Muscle layer of duodenum (tissue), 2 donors: ENCODE data around the gene ANKH.

Source experiments
- H3K27ac ChIP-seq: one replicate; pipeline ENCODE4 v1.7.0; 2013; ENCODE audit warnings: mild to moderate bottlenecking, low read length
- H3K27me3 ChIP-seq: one replicate; pipeline ENCODE4 v1.7.0; 2013; ENCODE audit warnings: low read depth, mild to moderate bottlenecking, control low read depth, low read length
- H3K36me3 ChIP-seq, 2 donors: one replicate each; pipeline ENCODE4 v1.7.0; 2013; ENCODE audit warnings: low read length in 2 of 2, control low read depth in 1 of 2, mild to moderate bottlenecking in 1 of 2; ENCODE audit not compliant: insufficient read depth in 2 of 2, control insufficient read depth in 1 of 2
- H3K4me1 ChIP-seq, 2 donors: one replicate each; pipeline ENCODE4 v1.7.0; 2013; ENCODE audit warnings: low read length in 2 of 2, mild to moderate bottlenecking in 2 of 2, control low read depth in 1 of 2, moderate library complexity in 1 of 2; ENCODE audit not compliant: insufficient read depth in 2 of 2, control insufficient read depth in 1 of 2
- H3K4me3 ChIP-seq, 2 donors: one replicate each; pipeline ENCODE4 v1.7.0; 2013; ENCODE audit warnings: low read length in 2 of 2, low read depth in 1 of 2, mild to moderate bottlenecking in 1 of 2
- H3K9me3 ChIP-seq, 2 donors: one replicate each; pipeline ENCODE4 v1.7.0; 2013; ENCODE audit warnings: low read length in 2 of 2, control low read depth in 1 of 2, mild to moderate bottlenecking in 1 of 2; ENCODE audit not compliant: control insufficient read depth in 1 of 2
- donor health status: healthy.

The ANKH gene

GRCh38 chr5:14741131-14741530 is 130.4 kb downstream of the ANKH start:
- no peaks in the 10 kb centered on the region for H3K9me3 ChIP-seq
- no peak overlapping the region for H3K4me3 ChIP-seq
- no peak overlapping the region for H3K27ac ChIP-seq
- H3K27me3 ChIP-seq = no peaks in the 10 kb centered on the region
- H3K4me1 ChIP-seq = no peaks in the 10 kb centered on the region
- peaks cover 18 to 41% of the 10 kb centered on the region in 2 donors for H3K36me3 ChIP-seq

GRCh38 chr5:14739981-14740380 is 131.6 kb downstream of the ANKH start:
- Histone ChIP-seq H3K27me3 (no peaks in the 10 kb centered on the region), H3K9me3 (no peaks in the 10 kb centered on the region), H3K36me3 (peaks cover 9 to 41% of the 10 kb centered on the region in 2 donors), H3K4me3 (no peak overlapping the region), H3K4me1 (no peaks in the 10 kb centered on the region), H3K27ac (no peak overlapping the region)

GRCh38 chr5:14739538-14739937 is 132.0 kb downstream of the ANKH start:
- Histone ChIP-seq H3K27me3 (no peaks in the 10 kb centered on the region), H3K27ac (no peak overlapping the region), H3K9me3 (no peaks in the 10 kb centered on the region), H3K36me3 (peaks cover 11 to 38% of the 10 kb centered on the region in 2 donors), H3K4me1 (no peaks in the 10 kb centered on the region), H3K4me3 (no peak overlapping the region)

DNA sequence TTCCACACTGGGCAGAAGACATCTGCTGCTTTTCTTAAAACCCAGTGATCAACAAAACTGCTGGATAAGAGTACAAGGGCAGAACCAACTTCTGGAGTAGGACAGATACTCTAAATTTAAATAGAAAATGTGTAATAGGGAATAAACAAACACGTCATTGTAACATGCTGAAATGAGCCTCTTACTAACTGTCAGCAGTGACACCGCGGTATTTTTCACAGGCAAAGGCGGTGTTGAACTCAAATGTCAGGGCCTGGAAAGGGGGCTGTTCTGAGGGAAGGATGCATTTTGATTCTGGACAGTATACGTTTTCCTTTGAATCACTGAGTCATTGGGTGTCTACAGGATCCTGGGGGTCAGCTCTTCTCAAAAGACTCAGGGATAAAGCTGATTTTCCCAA is 133.5 kb downstream of the ANKH start:
- H3K36me3 ChIP-seq = peaks cover 13 to 32% of the 10 kb centered on the region in 2 donors
- H3K9me3 ChIP-seq = no peaks in the 10 kb centered on the region
- H3K27ac ChIP-seq = no peak overlapping the region
- H3K4me3 ChIP-seq = no peak overlapping the region
- H3K4me1 ChIP-seq = no peaks in the 10 kb centered on the region
- no peaks in the 10 kb centered on the region for H3K27me3 ChIP-seq

GRCh38 chr5:14737291-14737690 is 134.3 kb downstream of the ANKH start:
- no peak overlapping the region for H3K27ac ChIP-seq
- H3K36me3 ChIP-seq = peaks cover 13 to 36% of the 10 kb centered on the region in 2 donors

GRCh38 chr5:14735944-14736343 is 135.6 kb downstream of the ANKH start:
- H3K4me1 ChIP-seq = no peaks in the 10 kb centered on the region
- no peak overlapping the region for H3K27ac ChIP-seq
- H3K9me3 ChIP-seq = no peaks in the 10 kb centered on the region
- no peaks in the 10 kb centered on the region for H3K27me3 ChIP-seq
- peaks cover 3 to 36% of the 10 kb centered on the region in 2 donors for H3K36me3 ChIP-seq
- H3K4me3 ChIP-seq = no peak overlapping the region

More at GRCh38 chr5:14737291-14737690, 134.3 kb downstream of the ANKH start:
- H3K9me3 ChIP-seq = no peaks in the 10 kb centered on the region
- H3K4me1 ChIP-seq = no peaks in the 10 kb centered on the region
- H3K27me3 ChIP-seq = no peaks in the 10 kb centered on the region
- H3K4me3 ChIP-seq = no peak overlapping the region

DNA sequence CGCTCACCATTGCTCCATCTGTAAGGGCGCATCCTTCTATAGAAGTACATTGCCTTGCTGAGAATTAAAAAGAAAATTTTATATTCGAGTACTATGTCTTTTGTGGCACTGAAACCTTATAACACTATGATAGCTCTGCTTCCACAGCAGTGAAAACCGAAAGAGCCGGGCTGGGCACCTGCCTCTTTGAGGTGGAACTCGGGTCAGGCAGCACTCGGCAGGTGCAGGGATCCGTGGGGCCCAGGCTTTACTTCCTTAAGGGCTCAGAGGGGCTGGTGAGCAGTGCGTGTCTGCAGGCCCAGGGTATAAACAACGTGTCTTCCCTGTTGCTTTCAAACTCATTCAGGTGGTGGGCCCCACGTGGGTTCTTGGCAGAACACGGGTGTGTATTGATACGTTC is 137.2 kb downstream of the ANKH start:
- peaks cover 3 to 31% of the 10 kb centered on the region in 2 donors for H3K36me3 ChIP-seq
- no peaks in the 10 kb centered on the region for H3K27me3 ChIP-seq
- H3K27ac ChIP-seq = no peak overlapping the region
- H3K4me1 ChIP-seq = no peaks in the 10 kb centered on the region
- no peaks in the 10 kb centered on the region for H3K9me3 ChIP-seq
- no peak overlapping the region for H3K4me3 ChIP-seq

- no peak overlapping the region for H3K4me3 ChIP-seq
- H3K4me1 ChIP-seq = no peaks in the 10 kb centered on the region
- H3K27me3 ChIP-seq = no peaks in the 10 kb centered on the region
- H3K27ac ChIP-seq = no peak overlapping the region
- no peaks in the 10 kb centered on the region for H3K9me3 ChIP-seq
- peaks cover 3 to 29% of the 10 kb centered on the region in 2 donors for H3K36me3 ChIP-seq
These were observed 137.9 kb downstream of the ANKH start for GRCh38 chr5:14733661-14734060.

DNA sequence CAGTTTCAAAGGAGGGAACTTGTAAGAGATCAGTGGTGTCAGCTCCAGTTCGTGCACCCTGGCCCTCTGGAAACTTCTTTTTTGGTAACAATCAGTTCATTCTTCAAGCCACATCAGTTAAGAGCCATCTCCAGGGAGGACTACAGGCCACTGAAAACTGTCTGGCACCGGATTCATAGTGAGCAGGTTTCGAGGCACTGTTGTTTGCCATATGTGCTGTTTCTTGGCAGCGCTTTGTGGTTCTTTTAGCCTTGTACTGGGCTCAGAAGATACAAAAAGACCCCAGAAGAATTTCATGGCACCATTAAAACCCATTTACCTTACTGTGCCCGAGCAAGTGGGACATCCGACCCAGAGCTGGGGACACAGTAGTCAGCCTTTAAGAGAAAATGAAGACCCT is 138.6 kb downstream of the ANKH start:
- H3K27me3 ChIP-seq = no peaks in the 10 kb centered on the region
- no peak overlapping the region for H3K27ac ChIP-seq
- H3K9me3 ChIP-seq = no peaks in the 10 kb centered on the region
- H3K4me3 ChIP-seq = no peak overlapping the region
- peaks cover under 1 to 4% of the 10 kb centered on the region in 2 donors for H3K4me1 ChIP-seq
- peaks cover 3 to 23% of the 10 kb centered on the region in 2 donors for H3K36me3 ChIP-seq

DNA sequence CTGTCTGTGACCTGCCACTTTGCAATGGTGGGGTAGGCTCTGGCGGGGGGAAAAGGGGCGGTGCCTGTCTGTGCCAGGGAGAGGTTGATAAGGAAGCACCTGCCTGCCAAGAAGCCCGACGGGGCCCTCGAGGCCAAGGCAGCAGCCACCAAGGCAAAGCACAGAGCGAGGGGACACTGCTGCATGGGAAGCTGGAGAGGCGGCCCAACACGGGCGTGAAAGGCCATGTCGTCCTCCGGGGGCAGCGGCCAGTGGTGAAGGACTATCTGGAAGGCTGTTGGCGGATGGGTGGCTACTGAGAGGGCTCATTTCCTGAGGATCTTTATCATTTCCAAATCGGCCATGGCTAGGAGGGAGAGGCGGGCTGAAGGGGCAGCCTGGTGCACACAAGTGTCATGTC is 140.7 kb downstream of the ANKH start:
- Histone ChIP-seq H3K36me3 (peaks cover 3 to 18% of the 10 kb centered on the region in 2 donors), H3K27ac (no peak overlapping the region), H3K4me1 (peaks cover 7 to 8% of the 10 kb centered on the region in 2 donors), H3K9me3 (no peaks in the 10 kb centered on the region), H3K4me3 (no peak overlapping the region), H3K27me3 (no peaks in the 10 kb centered on the region)

DNA sequence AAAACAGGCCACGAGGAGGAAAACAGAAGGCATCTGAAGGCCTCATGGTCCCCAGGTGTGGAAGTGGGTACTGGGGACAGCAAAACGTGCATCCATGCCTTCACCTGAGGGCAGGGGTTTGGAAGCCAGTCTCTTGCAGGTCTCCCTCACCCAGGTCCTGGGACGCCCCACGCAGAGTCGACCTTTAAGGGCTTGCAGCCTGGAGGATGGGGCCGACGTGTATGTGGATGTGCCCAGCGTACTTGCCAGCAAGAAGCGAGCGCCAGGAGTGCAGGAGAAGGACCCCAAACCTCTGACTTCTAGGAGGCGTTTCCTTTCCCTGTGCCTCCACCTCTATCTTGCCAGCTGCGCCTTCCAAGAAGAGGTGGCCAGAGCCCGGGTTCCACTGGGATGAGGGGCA is 141.1 kb downstream of the ANKH start:
- no peaks in the 10 kb centered on the region for H3K27me3 ChIP-seq
- H3K4me1 ChIP-seq = peaks cover 7 to 8% of the 10 kb centered on the region in 2 donors
- H3K36me3 ChIP-seq = peaks cover 3 to 18% of the 10 kb centered on the region in 2 donors
- H3K9me3 ChIP-seq = no peaks in the 10 kb centered on the region
- no peak overlapping the region for H3K27ac ChIP-seq
- no peak overlapping the region for H3K4me3 ChIP-seq
